Measurements from ENCODE around the gene NKPD1. TPM values are rescaled to one million over a fixed set of nuclear protein-coding genes. Genes with fewer than 3 reads are reported as not detected.

NKPD1 gene
- total RNA-seq, 2 donors from 2014 or later, result 3.6 to 4.1 TPM

DNA sequence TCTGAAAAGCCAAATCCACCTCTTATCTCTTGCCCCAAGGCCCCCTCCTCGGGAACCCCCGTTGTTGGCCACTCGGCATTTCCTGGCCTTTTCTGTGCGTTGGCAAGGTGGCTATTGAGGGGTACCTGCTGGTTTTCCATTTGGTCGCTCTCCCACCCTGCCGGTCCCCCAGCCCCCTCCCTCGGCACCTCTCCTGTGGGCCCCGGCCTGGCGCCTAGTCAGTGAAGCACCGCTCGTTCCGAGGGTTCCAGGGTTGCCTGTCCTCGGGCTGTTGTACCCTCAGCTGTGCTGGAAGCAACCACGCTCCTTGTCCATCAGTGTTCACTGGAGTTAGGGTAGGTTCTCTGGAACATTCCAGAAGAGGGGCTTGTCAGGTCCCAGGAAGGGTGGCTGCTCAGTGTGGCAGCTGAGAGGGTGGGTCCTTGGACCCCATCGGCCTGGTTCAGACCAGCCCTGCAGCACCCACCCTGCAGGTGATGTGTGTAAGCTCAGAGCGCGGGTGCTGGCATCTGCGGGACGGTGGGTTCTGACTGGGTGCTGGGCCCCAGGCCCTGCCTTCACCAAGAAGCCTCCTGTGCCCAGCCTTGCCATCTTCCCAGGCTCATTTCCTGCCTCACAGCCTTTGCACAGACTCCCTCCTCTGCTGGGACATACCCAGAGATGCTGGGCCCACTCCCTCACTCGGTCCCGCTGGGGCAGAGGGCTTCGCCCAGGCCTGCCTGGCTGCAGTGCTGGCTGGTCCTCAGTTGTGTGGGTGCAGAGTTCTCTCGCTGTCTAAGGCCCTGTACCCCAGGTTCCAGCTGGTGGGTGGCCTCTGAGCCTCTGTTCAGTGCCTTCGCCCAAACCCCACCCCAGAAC lies 21.3 kb downstream of the NKPD1 start:
- no peaks in the 10 kb centered on the region for H3K4me1 ChIP-seq (replicated peaks)
- no peak overlapping the region for H3K27ac ChIP-seq

DNA sequence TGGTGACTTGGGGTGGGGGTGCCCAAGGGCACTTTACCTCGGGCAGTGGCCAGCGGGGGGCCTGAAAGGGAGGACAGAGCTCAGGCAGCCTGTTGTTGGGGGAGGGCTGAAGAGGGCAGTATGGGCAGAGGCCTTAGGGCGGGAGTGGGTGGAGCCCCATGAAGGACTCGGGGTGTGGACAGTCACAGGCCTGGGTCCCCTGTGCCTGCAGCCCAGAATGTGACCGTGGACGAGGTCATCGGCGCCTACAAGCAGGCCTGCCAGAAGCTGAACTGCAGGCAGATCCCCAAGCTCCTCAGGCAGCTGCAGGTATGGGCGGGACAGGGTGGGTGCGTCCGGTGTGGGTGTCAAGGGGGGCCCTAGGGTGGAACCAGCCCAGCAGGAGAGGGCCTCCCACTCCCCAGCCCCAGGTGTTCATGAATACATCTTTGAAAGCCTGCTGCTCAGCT lies 22.5 kb downstream of the NKPD1 start:
- 64% methylated on average over 5 of the region's 11 CpGs for WGBS
- Histone ChIP-seq H3K4me3 (no peak overlapping the region), H3K27me3 (replicated peaks; ENCODE audit: insufficient read depth) (no peaks in the 10 kb centered on the region), H3K36me3 (peaks cover 0 to 9% of the 10 kb centered on the region in 2 donors), H3K9me3 (no peaks in the 10 kb centered on the region), H3K27ac (no peak overlapping the region), H3K4me1 (replicated peaks) (no peaks in the 10 kb centered on the region)
- intact Hi-C loops (cut with DNase I), result no loop called here
- TF ChIP-seq, protein P1, sequence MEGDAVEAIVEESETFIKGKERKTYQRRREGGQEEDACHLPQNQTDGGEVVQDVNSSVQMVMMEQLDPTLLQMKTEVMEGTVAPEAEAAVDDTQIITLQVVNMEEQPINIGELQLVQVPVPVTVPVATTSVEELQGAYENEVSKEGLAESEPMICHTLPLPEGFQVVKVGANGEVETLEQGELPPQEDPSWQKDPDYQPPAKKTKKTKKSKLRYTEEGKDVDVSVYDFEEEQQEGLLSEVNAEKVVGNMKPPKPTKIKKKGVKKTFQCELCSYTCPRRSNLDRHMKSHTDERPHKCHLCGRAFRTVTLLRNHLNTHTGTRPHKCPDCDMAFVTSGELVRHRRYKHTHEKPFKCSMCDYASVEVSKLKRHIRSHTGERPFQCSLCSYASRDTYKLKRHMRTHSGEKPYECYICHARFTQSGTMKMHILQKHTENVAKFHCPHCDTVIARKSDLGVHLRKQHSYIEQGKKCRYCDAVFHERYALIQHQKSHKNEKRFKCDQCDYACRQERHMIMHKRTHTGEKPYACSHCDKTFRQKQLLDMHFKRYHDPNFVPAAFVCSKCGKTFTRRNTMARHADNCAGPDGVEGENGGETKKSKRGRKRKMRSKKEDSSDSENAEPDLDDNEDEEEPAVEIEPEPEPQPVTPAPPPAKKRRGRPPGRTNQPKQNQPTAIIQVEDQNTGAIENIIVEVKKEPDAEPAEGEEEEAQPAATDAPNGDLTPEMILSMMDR (IDR thresholded peaks at IDR 0.05), result no peak
- TF ChIP-seq POLR2A (IDR thresholded peaks at IDR 0.05) (no peak), POLR2AphosphoS5 (IDR thresholded peaks at IDR 0.05) (no peak)
- DNase-seq (ENCODE audit: low spot score), result no peak

More for the DNA sequence above, 21.3 kb downstream of the NKPD1 start:
- Histone ChIP-seq H3K4me3 (no peak overlapping the region), H3K36me3 (peaks cover 0 to 10% of the 10 kb centered on the region in 2 donors), H3K27me3 (replicated peaks; ENCODE audit: insufficient read depth) (no peaks in the 10 kb centered on the region), H3K9me3 (no peaks in the 10 kb centered on the region)
- WGBS, result 89% methylated on average over 24 of the region's 24 CpGs
- TF ChIP-seq, protein P1 (IDR thresholded peaks at IDR 0.05), result no peak
- TF ChIP-seq POLR2A (IDR thresholded peaks at IDR 0.05) (no peak), POLR2AphosphoS5 (IDR thresholded peaks at IDR 0.05) (no peak)
- no peak for DNase-seq (ENCODE audit: low spot score)
- intact Hi-C loops (cut with DNase I), result no loop called here

DNA sequence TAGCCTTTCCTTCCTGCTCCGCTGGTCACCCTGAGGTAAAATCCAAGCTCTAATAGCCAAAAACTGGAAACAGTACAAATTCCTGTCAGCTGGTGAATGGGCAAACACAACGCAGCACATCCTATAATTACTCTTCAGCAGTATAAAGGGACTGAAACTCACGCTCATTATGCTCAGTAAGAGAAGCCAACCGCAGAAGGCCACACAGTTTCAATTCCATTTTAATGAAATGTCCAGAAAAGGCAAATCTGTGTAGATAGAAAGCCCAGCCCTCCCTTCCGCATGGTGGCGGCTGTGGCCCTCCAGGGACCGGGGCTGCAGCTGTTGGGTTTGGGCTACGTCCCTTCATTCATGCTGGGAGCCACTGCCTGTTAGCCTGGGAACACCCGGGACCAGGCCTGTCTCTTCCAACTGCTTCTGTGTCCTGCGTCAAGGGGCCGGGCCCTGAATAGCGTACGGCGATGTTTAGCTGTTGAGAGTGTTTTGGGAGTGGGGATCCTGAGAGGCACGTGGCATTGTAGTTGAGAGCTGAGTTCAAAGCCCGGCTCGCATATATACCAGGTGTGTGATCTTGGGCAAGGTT lies 23.5 kb downstream of the NKPD1 start:
- no peak for DNase-seq (ENCODE audit: low spot score)
- H3K27me3 ChIP-seq (replicated peaks; ENCODE audit: insufficient read depth), result no peaks in the 10 kb centered on the region
- no peak overlapping the region for H3K27ac ChIP-seq
- H3K4me1 ChIP-seq (replicated peaks), result no peaks in the 10 kb centered on the region
- no peak overlapping the region for H3K4me3 ChIP-seq
- no peaks in the 10 kb centered on the region for H3K9me3 ChIP-seq
- 67% methylated on average over 17 of the region's 17 CpGs for WGBS
- intact Hi-C loops (cut with DNase I), result no loop called here
- H3K36me3 ChIP-seq, result peaks cover 0 to 4% of the 10 kb centered on the region in 2 donors
- TF ChIP-seq POLR2A (IDR thresholded peaks at IDR 0.05) (no peak), POLR2AphosphoS5 (IDR thresholded peaks at IDR 0.05) (no peak)
- TF ChIP-seq, protein P1 (IDR thresholded peaks at IDR 0.05), result no peak

DNA sequence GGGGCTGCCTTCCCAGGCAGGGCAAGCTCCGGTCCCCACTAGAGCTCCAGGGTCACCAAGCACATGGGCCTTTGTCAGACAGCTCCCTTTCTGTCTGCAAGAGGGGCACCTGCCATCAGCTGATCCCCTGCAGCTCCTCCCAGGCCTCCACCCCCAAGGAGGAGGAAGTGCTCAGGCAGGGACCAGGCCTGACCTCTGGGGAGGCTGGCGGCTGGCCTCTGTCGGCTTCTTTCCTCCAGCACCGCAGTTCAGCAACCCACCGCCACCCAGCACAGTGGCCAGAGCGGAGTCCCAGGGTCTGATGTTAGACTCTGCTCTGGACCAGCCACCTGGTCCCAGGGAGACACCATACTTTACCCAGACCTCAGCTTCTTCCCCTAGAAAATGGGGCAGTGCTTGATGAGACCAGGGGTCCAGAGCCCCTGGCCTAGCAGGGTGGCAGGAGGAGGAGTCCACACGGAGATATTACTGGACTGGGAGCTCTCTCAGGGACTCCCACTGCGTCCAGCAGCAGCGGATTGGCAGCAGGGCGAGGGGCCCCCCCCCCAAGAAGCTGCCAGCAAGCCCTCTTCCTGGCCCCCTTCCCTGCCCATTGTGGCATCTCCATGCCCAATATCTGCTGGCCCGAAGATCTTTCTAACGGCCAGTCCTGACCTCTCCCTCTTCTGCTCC lies 24.1 kb downstream of the NKPD1 start:
- H3K36me3 ChIP-seq, result no peaks in the 10 kb centered on the region
- no peak overlapping the region for H3K27ac ChIP-seq
- intact Hi-C loops (cut with DNase I), result no loop called here
- H3K4me1 ChIP-seq (replicated peaks), result no peaks in the 10 kb centered on the region
- H3K4me3 ChIP-seq, result no peak overlapping the region
- TF ChIP-seq POLR2A (IDR thresholded peaks at IDR 0.05), result no peak
- no peak for TF ChIP-seq POLR2AphosphoS5 (IDR thresholded peaks at IDR 0.05)
- TF ChIP-seq, protein P1 (IDR thresholded peaks at IDR 0.05), result no peak
- 75% methylated on average over 12 of the region's 12 CpGs for WGBS
- no peaks in the 10 kb centered on the region for H3K27me3 ChIP-seq (replicated peaks; ENCODE audit: insufficient read depth)
- no peaks in the 10 kb centered on the region for H3K9me3 ChIP-seq
- DNase-seq (ENCODE audit: low spot score), result no peak

All from prostate gland (tissue), 2 donors.